ENCODE data around the gene HSBP1L1. TPM values are rescaled to one million over a fixed set of nuclear protein-coding genes. Genes with fewer than 3 reads are reported as not detected.

Gene HSBP1L1
- total RNA-seq, 1 donor from 2014 or later: 6.1 TPM

DNA sequence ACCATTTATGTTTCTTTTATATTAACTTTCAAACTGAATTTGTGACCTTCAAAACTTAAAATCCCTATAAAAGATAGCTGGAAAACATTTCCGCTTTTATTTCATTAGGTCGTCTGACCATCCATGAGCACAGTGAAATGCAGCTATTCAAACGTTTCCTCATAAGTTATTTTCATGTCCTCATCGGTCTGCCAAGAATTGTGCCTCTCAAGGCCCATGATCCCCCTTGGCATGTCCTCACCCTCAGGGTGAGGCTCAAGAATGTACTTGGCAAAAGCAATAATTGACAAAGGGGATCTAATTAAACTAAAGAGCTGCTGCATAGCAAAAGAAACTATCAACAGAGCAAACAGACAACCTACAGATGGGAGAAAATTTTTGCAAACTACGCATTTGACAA, 25.3 kb upstream of the HSBP1L1 start:
- DNase-seq (ENCODE audit: low read depth): no peak
- Mint-ChIP-seq H3K4me3 (ENCODE audit: unreplicated experiment) (no peak overlapping the region), H3K4me1 (ENCODE audit: low read depth, unreplicated experiment) (no peaks in the 10 kb centered on the region), H3K36me3 (ENCODE audit: low read depth, unreplicated experiment) (peaks cover 39% of the 10 kb centered on the region), H3K27me3 (ENCODE audit: low read depth, unreplicated experiment) (no peaks in the 10 kb centered on the region), H3K27ac (ENCODE audit: unreplicated experiment) (no peak overlapping the region), H3K9me3 (ENCODE audit: unreplicated experiment) (peaks cover 2% of the 10 kb centered on the region)
- FAIRE-seq: no peak
- peaks cover 7% of the 10 kb centered on the region for H3K9me3 ChIP-seq (ENCODE audit: insufficient read depth, low read depth, low read length)
- H3K27me3 ChIP-seq (ENCODE audit: insufficient read depth, low read length): no peaks in the 10 kb centered on the region
- H3K27ac ChIP-seq (ENCODE audit: low read depth, low read length): no peak overlapping the region
- peaks cover 92% of the 10 kb centered on the region for H3K79me2 ChIP-seq (ENCODE audit: insufficient read depth, low read length)
- no peak for TF ChIP-seq EZH2 (IDR thresholded peaks at IDR 0.05; ENCODE audit: insufficient read depth, low read length)
- TF ChIP-seq, protein P1, sequence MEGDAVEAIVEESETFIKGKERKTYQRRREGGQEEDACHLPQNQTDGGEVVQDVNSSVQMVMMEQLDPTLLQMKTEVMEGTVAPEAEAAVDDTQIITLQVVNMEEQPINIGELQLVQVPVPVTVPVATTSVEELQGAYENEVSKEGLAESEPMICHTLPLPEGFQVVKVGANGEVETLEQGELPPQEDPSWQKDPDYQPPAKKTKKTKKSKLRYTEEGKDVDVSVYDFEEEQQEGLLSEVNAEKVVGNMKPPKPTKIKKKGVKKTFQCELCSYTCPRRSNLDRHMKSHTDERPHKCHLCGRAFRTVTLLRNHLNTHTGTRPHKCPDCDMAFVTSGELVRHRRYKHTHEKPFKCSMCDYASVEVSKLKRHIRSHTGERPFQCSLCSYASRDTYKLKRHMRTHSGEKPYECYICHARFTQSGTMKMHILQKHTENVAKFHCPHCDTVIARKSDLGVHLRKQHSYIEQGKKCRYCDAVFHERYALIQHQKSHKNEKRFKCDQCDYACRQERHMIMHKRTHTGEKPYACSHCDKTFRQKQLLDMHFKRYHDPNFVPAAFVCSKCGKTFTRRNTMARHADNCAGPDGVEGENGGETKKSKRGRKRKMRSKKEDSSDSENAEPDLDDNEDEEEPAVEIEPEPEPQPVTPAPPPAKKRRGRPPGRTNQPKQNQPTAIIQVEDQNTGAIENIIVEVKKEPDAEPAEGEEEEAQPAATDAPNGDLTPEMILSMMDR (IDR thresholded peaks at IDR 0.05; ENCODE audit: insufficient read depth, low read depth, low read length): no peak
- no peaks in the 10 kb centered on the region for H3K4me1 ChIP-seq (ENCODE audit: insufficient read depth, low read length)
- H3K36me3 ChIP-seq (ENCODE audit: insufficient read depth, low read length): peaks cover 10% of the 10 kb centered on the region
- no peak overlapping the region for H3K4me2 ChIP-seq (ENCODE audit: low read length)
- no peak overlapping the region for H2AFZ ChIP-seq (ENCODE audit: low read depth, low read length)
- H3K9ac ChIP-seq (ENCODE audit: low read length): no peak overlapping the region
- no peak overlapping the region for H3K4me3 ChIP-seq (ENCODE audit: insufficient read depth, low read depth, low read length)
- H4K20me1 ChIP-seq (ENCODE audit: insufficient read depth, low read length): peaks cover 84% of the 10 kb centered on the region

DNA sequence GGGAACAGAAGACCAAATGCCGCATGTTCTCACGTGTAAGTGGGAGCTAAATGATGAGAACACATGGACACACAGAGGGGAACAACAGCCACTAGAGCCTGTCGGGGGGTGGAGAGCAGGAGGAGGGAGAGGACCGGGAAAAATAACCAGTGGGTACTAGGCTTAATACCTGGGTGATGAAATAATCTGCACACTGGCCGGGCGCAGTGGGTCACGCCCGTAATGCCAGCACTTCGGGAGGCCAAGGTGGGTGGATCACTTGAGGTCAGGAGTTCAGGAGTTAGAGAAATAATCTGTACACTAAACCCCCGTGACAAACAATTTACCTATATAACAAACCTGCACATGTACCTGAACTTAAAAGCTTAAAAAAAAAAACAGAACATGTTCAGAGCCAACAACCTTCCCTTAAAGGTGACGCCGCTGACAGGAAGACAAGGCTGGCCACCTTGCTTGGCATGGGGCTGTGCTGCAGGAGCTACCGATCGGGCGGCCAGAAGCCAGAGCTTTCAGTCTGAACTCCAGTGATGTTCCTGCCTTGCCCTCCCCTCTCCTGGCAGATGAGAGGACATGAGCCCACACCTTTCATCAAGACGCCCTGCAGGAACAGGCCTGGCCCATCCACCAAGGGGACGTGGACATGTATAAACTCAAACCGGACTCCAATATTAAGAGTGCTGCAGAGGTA, 24.2 kb upstream of the HSBP1L1 start:
- FAIRE-seq (no peak), DNase-seq (ENCODE audit: low read depth) (no peak)
- peaks cover 3% of the 10 kb centered on the region for H3K9me3 ChIP-seq (ENCODE audit: insufficient read depth, low read depth, low read length)
- H3K4me2 ChIP-seq (ENCODE audit: low read length): no peak overlapping the region
- H2AFZ ChIP-seq (ENCODE audit: low read depth, low read length): no peak overlapping the region
- Mint-ChIP-seq H3K27me3 (ENCODE audit: low read depth, unreplicated experiment) (no peaks in the 10 kb centered on the region), H3K27ac (ENCODE audit: unreplicated experiment) (no peak overlapping the region), H3K4me3 (ENCODE audit: unreplicated experiment) (no peak overlapping the region), H3K9me3 (ENCODE audit: unreplicated experiment) (peaks cover 2% of the 10 kb centered on the region), H3K36me3 (ENCODE audit: low read depth, unreplicated experiment) (peaks cover 32% of the 10 kb centered on the region), H3K4me1 (ENCODE audit: low read depth, unreplicated experiment) (peaks cover 6% of the 10 kb centered on the region)
- H3K9ac ChIP-seq (ENCODE audit: low read length): no peak overlapping the region
- H3K4me3 ChIP-seq (ENCODE audit: insufficient read depth, low read depth, low read length): no peak overlapping the region
- peaks cover 8% of the 10 kb centered on the region for H3K36me3 ChIP-seq (ENCODE audit: insufficient read depth, low read length)
- no peaks in the 10 kb centered on the region for H3K27me3 ChIP-seq (ENCODE audit: insufficient read depth, low read length)
- no peak overlapping the region for H3K27ac ChIP-seq (ENCODE audit: low read depth, low read length)
- no peaks in the 10 kb centered on the region for H3K4me1 ChIP-seq (ENCODE audit: insufficient read depth, low read length)
- no peak for TF ChIP-seq EZH2 (IDR thresholded peaks at IDR 0.05; ENCODE audit: insufficient read depth, low read length)
- TF ChIP-seq, protein P1 (IDR thresholded peaks at IDR 0.05; ENCODE audit: insufficient read depth, low read depth, low read length): no peak
- peaks cover 86% of the 10 kb centered on the region for H4K20me1 ChIP-seq (ENCODE audit: insufficient read depth, low read length)
- H3K79me2 ChIP-seq (ENCODE audit: insufficient read depth, low read length): peaks cover 93% of the 10 kb centered on the region

DNA sequence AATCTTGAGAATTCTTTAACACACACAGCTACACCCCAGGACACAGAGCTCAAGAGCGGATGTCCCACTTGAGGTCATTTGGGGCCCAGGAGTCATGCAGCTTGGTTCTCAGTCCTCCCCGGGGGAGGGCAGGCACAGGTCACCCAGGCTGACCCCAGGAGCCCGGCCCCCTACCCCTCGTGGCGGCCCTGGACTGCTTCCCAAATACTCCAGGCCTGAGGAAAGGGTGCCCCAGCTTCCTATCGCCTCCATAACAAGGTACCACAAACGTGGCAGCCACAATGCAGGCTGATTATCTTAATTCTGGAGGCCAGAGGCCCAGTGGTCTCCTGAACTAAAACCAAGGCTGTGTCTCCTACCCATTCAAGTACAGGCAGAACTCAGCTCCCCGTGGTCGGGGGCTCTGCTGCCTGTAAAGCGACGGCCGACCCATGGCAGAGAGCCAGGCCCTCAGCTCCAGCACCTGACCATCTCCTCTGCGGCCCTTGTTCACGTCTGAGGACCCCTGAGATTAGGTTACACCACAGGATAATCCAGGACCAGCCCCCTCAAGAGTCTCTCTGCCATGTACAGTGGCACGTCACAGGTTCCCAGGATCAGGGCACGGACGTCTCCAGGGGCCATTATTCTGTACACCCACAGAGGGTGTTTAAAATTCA, 23.5 kb upstream of the HSBP1L1 start:
- Histone ChIP-seq H3K27me3 (ENCODE audit: insufficient read depth, low read length) (no peaks in the 10 kb centered on the region), H3K9ac (ENCODE audit: low read length) (no peak overlapping the region), H3K79me2 (ENCODE audit: insufficient read depth, low read length) (peaks cover 93% of the 10 kb centered on the region), H3K4me3 (ENCODE audit: insufficient read depth, low read depth, low read length) (no peak overlapping the region), H3K9me3 (ENCODE audit: insufficient read depth, low read depth, low read length) (peaks cover under 1% of the 10 kb centered on the region), H3K4me1 (ENCODE audit: insufficient read depth, low read length) (no peaks in the 10 kb centered on the region), H4K20me1 (ENCODE audit: insufficient read depth, low read length) (peaks cover 86% of the 10 kb centered on the region), H3K27ac (ENCODE audit: low read depth, low read length) (no peak overlapping the region), H3K36me3 (ENCODE audit: insufficient read depth, low read length) (peaks cover 6% of the 10 kb centered on the region), H3K4me2 (ENCODE audit: low read length) (no peak overlapping the region), H2AFZ (ENCODE audit: low read depth, low read length) (no peak overlapping the region)
- Mint-ChIP-seq H3K36me3 (ENCODE audit: low read depth, unreplicated experiment) (peaks cover 26% of the 10 kb centered on the region), H3K4me3 (ENCODE audit: unreplicated experiment) (no peak overlapping the region), H3K27ac (ENCODE audit: unreplicated experiment) (no peak overlapping the region), H3K4me1 (ENCODE audit: low read depth, unreplicated experiment) (peaks cover 6% of the 10 kb centered on the region), H3K27me3 (ENCODE audit: low read depth, unreplicated experiment) (no peaks in the 10 kb centered on the region), H3K9me3 (ENCODE audit: unreplicated experiment) (peaks cover under 1% of the 10 kb centered on the region)
- no peak for TF ChIP-seq EZH2 (IDR thresholded peaks at IDR 0.05; ENCODE audit: insufficient read depth, low read length)
- TF ChIP-seq, protein P1 (IDR thresholded peaks at IDR 0.05; ENCODE audit: insufficient read depth, low read depth, low read length): no peak
- no peak for FAIRE-seq
- no peak for DNase-seq (ENCODE audit: low read depth)
